HG02870 (cell line): Measurements from ENCODE around the gene RNF144B.
"Not testable (repeated sequence)": the region's sequence is repeated elsewhere in the genome, so short reads cannot be mapped to it uniquely, and the experiment has no call there.

Experiments
- ATAC-seq: cut with Tn5 transposase; IDR thresholded peaks from one replicate; pipeline ENCODE4 v1.9.1; 2021; ENCODE audit warnings: mild to moderate bottlenecking, moderate library complexity; ENCODE audit not compliant: unreplicated experiment

Gene RNF144B

DNA sequence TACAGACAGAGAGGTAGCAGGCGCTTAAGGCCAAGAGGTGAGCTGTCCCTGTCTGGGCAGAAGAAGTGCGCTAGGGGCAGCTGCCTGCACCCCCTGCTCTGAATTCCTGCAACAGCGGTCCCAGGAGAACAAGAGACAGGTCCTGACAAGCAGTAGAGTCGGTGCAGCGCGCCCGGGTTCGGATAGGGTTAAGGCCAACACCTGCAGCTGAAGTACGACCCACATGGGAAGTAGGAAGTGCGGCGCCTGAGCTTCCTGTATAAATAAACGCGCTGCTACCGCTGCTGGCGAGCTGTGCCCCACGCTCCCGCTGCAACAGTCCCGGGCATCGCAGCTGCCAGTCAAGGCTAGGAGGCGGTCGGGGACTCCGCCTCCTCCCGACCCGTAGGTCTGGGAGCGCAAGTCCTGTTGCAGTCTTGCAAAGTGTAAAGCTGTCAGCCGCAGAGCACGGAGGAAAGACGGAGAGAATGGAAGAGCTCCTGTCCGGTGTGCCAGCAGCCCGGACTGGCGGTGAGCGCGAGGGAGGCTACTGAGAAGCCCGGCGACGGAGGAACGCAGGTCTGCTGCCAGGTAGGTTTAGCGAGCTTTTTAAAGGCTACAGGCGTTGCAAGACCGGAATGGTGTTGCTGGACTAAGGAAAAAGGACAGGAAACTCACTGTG is at the start of gene RNF144B:
TSS of gene RNF144B (plus strand) at position 290 of the 661 bp plus-strand sequence. CDS start 12,185 bp downstream, outside the sequence.
- peak; percentile 80 for ATAC-seq

- no peak for ATAC-seq
Measured at GRCh38 chr6:18339599-18339998, 47.6 kb upstream of the RNF144B start.

- no peak for ATAC-seq
Measured at GRCh38 chr6:18340781-18341551, 46.2 kb upstream of the RNF144B start.

GRCh38 chr6:18342223-18342622 is 44.9 kb upstream of the RNF144B start:
- ATAC-seq, result no peak

GRCh38 chr6:18343741-18344140 is 43.4 kb upstream of the RNF144B start:
- ATAC-seq, result no peak

DNA sequence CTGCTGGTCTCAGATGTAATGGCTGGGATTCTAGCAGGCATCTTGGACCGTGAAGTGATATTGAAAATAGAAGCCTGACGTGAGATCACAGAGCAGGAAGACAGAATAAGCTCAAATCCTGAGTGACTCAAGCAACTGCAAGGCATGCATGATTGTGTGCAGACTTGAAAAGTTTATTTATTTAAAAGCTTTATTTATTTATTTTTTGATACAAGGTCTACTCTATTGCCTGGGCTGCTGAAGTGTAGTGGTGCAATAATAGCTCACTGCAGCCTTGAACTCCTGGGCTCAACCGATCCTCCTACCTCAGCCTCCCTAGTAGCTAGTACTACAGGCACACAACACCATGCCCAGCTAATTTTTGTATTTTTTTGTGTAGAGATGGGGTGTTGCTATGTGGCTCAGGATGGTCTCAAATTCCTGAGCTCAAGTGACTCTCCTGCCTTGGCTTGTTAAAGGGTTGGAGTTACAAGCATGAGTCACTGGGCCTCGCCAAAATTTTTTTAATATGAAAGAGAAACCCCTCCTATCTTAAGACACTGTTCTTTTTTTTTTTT is 40.1 kb upstream of the RNF144B start:
- ATAC-seq, result no peak

DNA sequence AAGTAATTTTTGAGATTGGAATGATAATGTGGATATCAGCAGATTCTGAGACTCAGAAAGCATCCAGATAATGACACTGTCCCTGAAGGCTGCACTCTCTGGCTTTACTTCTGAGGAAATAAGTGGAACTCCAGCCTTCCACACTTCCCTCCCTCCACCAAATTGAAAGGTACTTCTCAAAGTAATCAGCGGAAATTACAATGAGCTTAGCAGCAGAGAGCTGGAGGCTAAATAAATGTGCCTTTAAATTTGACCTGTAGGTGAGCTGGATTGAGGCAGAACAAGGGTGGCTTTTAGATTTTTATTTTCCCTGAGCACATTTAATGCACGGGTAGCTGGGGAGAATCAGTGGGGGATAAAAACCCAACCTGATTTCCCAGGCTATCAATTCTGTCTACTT is 39.3 kb upstream of the RNF144B start:
- no peak for ATAC-seq

GRCh38 chr6:18349386-18349785 is 37.8 kb upstream of the RNF144B start:
- ATAC-seq, result no peak

- ATAC-seq, result no peak
Measured at GRCh38 chr6:18350271-18350670, 36.9 kb upstream of the RNF144B start.

DNA sequence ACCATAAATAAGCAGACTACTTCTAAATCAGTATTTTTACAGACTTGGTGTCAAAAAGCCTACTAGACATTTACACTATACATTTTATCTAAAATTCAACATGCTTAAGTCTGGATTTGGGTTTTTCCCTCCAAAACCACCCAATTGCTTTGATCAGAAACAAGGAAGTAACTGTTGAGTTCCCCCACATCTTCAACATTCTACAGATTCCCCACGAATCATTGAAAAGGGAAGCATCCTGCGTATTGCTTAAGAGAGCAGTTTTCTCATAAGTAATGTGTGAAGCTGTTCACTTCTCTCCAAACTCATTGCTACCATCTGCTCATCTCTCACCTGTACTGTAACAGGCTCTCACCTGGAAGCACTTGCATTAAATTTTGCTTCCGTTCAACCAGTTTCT is 36.4 kb upstream of the RNF144B start:
- no peak for ATAC-seq

DNA sequence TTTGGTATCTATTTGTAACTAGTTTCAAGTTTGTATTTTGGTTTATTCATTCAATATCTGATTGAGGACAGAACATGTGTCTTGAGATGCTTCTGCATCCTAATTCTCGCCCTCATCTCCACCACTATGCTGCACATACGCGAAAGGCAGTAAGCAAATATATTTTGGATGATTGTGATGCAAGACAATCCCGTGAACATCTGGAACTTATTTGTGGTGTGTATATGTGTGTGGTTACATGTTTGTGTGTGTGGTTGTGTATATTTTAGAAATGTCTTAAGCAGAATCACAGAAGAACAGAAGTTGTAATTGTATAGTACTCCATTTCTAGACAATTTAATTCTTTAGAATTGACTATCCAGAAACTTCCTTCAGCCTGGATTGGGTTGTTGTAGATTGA is 35.1 kb upstream of the RNF144B start:
- no peak for ATAC-seq

- no peak for ATAC-seq
Measured at GRCh38 chr6:18352842-18353241, 34.3 kb upstream of the RNF144B start.

- no peak for ATAC-seq
Measured at GRCh38 chr6:18353251-18353650, 33.9 kb upstream of the RNF144B start.

- ATAC-seq, result not testable (repeated sequence)
Measured at GRCh38 chr6:18357546-18357945, 29.6 kb upstream of the RNF144B start.

DNA sequence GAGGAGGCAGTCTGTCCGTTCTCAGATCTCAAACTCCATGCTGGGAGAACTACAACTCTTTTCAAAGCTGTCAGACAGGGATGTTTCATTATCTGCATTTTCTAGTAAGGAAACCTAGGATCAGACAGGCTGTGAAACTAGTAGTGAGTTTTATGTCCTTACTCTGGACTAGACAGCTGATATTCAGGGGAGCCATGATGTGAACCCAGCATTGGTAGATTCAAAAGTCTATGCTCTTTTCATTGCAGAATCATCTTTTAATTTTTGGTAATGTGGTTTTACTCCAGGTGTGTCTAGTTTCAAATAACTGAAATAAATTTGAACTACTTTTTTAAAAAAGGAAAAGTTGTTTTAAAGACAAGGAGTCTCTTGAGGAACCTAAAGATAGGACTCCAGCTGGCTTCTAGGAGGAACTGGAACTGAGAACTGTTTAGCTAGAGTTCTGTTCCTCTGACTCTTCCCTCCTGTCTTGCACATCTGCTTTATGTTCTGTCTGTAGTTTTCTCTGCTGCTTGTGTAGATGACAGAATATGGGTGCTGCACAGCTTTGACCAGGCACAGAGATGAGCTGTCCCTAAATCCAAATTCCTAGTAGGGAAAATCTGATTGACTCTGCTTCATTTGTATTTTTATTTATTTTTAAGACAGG is 27.8 kb upstream of the RNF144B start:
- ATAC-seq, result peak; percentile 97

GRCh38 chr6:18360188-18360587 is 27.0 kb upstream of the RNF144B start:
- no peak for ATAC-seq

- ATAC-seq, result no peak
Measured at GRCh38 chr6:18362058-18362561, 25.0 kb upstream of the RNF144B start.

- ATAC-seq, result no peak
Measured at GRCh38 chr6:18363746-18364145, 23.4 kb upstream of the RNF144B start.

DNA sequence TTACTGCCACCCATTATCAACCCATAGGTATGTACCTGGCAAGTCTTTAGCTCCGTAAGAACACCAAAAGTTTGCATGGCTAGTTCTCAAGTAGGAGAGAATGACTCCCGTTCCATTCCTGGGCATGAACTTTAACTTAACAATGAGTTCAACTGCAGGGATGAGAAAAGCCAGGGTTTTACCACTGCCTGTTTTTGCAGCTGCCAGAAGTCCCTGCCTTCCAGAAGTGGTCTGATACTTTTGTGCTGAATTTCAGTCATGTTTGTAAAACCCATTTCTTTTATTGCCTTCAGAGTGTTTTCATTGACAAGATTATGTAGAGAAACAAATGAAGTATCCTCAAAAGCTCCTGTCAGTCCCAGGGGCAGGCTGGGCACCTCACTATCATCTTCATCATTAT is 22.6 kb upstream of the RNF144B start:
- not testable (repeated sequence) for ATAC-seq

- no peak for ATAC-seq
Measured at GRCh38 chr6:18367371-18367770, 19.8 kb upstream of the RNF144B start.
